GM23338 (cell line): ENCODE measurements around the gene GTF3C1. TPM values are rescaled to one million over a fixed set of nuclear protein-coding genes. Genes with fewer than 3 reads are reported as not detected.

Experiments used
- ATAC-seq: fragments of 200-7000 bp; cut with Tn5 transposase; 3 replicates; pipeline ENCODE4 v1.9.1; 2020
- DNase-seq: peaks from one replicate; pipeline ENCODE4 v3.0.0-alpha.2; 2015; ENCODE audit warnings: low spot score
- H2AFZ ChIP-seq: fragments of 200-600 bp; sonication (generic); 2 replicates; pipeline ENCODE4 v1.8.0; 2016; ENCODE audit warnings: antibody characterized with exemption, mild to moderate bottlenecking, moderate library complexity
- H3F3A ChIP-seq: fragments of 200-600 bp; sonication (generic); replicated peaks from 2 replicates; pipeline ENCODE4 v1.8.0; 2017; ENCODE audit warnings: antibody characterized with exemption, mixed run types, low read depth
- H3K27ac ChIP-seq: fragments of 200-600 bp; sonication (generic); 2 replicates; pipeline ENCODE4 v1.6.1; 2016; ENCODE audit warnings: low read depth
- H3K27me3 ChIP-seq: fragments of 200-600 bp; sonication (generic); 2 replicates; pipeline ENCODE4 v1.8.0; 2016; ENCODE audit warnings: mild to moderate bottlenecking, mixed run types, moderate library complexity; ENCODE audit not compliant: insufficient read depth
- H3K36me3 ChIP-seq: fragments of 200-600 bp; sonication (generic); 2 replicates; pipeline ENCODE4 v1.8.0; 2016; ENCODE audit warnings: mild to moderate bottlenecking; ENCODE audit not compliant: insufficient read depth
- H3K4me1 ChIP-seq: fragments of 200-600 bp; sonication (generic); 2 replicates; pipeline ENCODE4 v1.8.0; 2016; ENCODE audit warnings: mild to moderate bottlenecking, moderate library complexity; ENCODE audit not compliant: insufficient read depth
- H3K4me2 ChIP-seq: fragments of 200-600 bp; sonication (generic); 2 replicates; pipeline ENCODE4 v1.7.1; 2017; ENCODE audit warnings: mixed run types
- H3K4me3 ChIP-seq: fragments of 200-600 bp; sonication (generic); 2 replicates; pipeline ENCODE4 v1.6.1; 2016; ENCODE audit warnings: mixed run types
- H3K79me2 ChIP-seq: fragments of 200-600 bp; sonication (generic); replicated peaks from 2 replicates; pipeline ENCODE4 v1.8.0; 2017; ENCODE audit warnings: mild to moderate bottlenecking; ENCODE audit not compliant: insufficient read depth
- H3K9me2 ChIP-seq: fragments of 200-600 bp; sonication (generic); 2 replicates; pipeline ENCODE4 v1.8.0; 2017; ENCODE audit not compliant: insufficient read depth
- H4K20me1 ChIP-seq: fragments of 200-600 bp; sonication (generic); replicated peaks from 2 replicates; pipeline ENCODE4 v1.8.0; 2017; ENCODE audit warnings: mild to moderate bottlenecking; ENCODE audit not compliant: insufficient read depth
- H3K27ac Mint-ChIP-seq: 2 replicates; pipeline ENCODE4 v1.8.0; 2020; ENCODE audit warnings: inconsistent platforms, mild to moderate bottlenecking, moderate library complexity, mixed read lengths
- H3K27me3 Mint-ChIP-seq: 3 replicates; pipeline ENCODE4 v1.8.0; 2022; ENCODE audit warnings: low read depth, mild to moderate bottlenecking, moderate library complexity, mixed read lengths, inconsistent platforms; ENCODE audit not compliant: insufficient read depth, poor library complexity
- H3K36me3 Mint-ChIP-seq: 3 replicates; pipeline ENCODE4 v1.8.0; 2021; ENCODE audit warnings: low read depth, mild to moderate bottlenecking, inconsistent platforms, moderate library complexity, mixed read lengths
- H3K4me1 Mint-ChIP-seq: 3 replicates; pipeline ENCODE4 v1.8.0; 2020; ENCODE audit warnings: mild to moderate bottlenecking, inconsistent platforms, mixed read lengths
- H3K4me3 Mint-ChIP-seq: 3 replicates; pipeline ENCODE4 v1.8.0; 2021; ENCODE audit warnings: moderate library complexity, mild to moderate bottlenecking, inconsistent platforms, mixed read lengths
- H3K9me3 Mint-ChIP-seq: 3 replicates; pipeline ENCODE4 v1.8.0; 2020; ENCODE audit warnings: moderate library complexity, mild to moderate bottlenecking, inconsistent platforms, mixed read lengths
- CREB1 ChIP-seq: fragments of 250-450 bp; sonication (Bioruptor Pico); IDR thresholded peaks from 2 replicates; pipeline ENCODE4 v1.5.0; 2020; ENCODE audit warnings: low read depth, mild to moderate bottlenecking, moderate library complexity
- EZH2 ChIP-seq: fragments of 200-600 bp; sonication (generic); IDR thresholded peaks from one replicate; pipeline ENCODE4 v1.8.0; 2017; ENCODE audit warnings: antibody characterized with exemption, mild to moderate bottlenecking, low read depth; ENCODE audit not compliant: unreplicated experiment
- EZH2phosphoT487 ChIP-seq: fragments of 200-600 bp; sonication (generic); IDR thresholded peaks from one replicate; pipeline ENCODE4 v1.8.1; 2018; ENCODE audit warnings: antibody characterized with exemption; ENCODE audit not compliant: unreplicated experiment
- JUNB ChIP-seq: IDR thresholded peaks from one replicate; pipeline ENCODE4 v1.6.1; 2016; ENCODE audit warnings: antibody characterized with exemption; ENCODE audit not compliant: unreplicated experiment
- NANOG ChIP-seq: IDR thresholded peaks from 2 replicates; pipeline ENCODE4 v1.6.1; 2016; ENCODE audit warnings: antibody characterized with exemption, borderline replicate concordance
- POLR2AphosphoS5 ChIP-seq: IDR thresholded peaks from 2 replicates; pipeline ENCODE4 v1.6.1; 2016; ENCODE audit warnings: antibody characterized with exemption, low read depth
- STAT1 ChIP-seq: IDR thresholded peaks from one replicate; pipeline ENCODE4 v1.6.1; 2016; ENCODE audit warnings: antibody characterized with exemption; ENCODE audit not compliant: unreplicated experiment
- ZNF114 ChIP-seq: fragments of 250-450 bp; sonication (Bioruptor Pico); IDR thresholded peaks from 2 replicates; pipeline ENCODE4 v1.5.0; 2020; ENCODE audit warnings: mild to moderate bottlenecking, moderate library complexity
- ZNF331 ChIP-seq: fragments of 250-450 bp; sonication (Bioruptor Pico); IDR thresholded peaks from 2 replicates; pipeline ENCODE4 v1.5.0; 2020; ENCODE audit warnings: low read depth, mild to moderate bottlenecking, moderate library complexity
- polyA plus RNA-seq: library from polyadenylated mRNA; unstranded; fragments of >200 nt; fragmentation: Nextera tagmentation; extraction: Ambion mirVana; gene quantifications from 2 replicates; pipeline ENCODE4 v1.2.1, GENCODE V29; 2016
- total RNA-seq: library from RNA; depleted of rRNA; stranded (reverse); fragments of >200 nt; shearing (Covaris generic); gene quantifications from 2 replicates; pipeline ENCODE4 v1.2.3, GENCODE V29; 2014
- TF ChIP-seq, protein P1 (sequence below): fragments of 250-450 bp; sonication (Bioruptor Pico); IDR thresholded peaks from 2 replicates; pipeline ENCODE4 v1.5.0; 2020; ENCODE audit warnings: mild to moderate bottlenecking, moderate library complexity
- TF ChIP-seq, protein P2 (sequence below): IDR thresholded peaks from 2 replicates; pipeline ENCODE4 v1.6.1; 2016; ENCODE audit warnings: antibody characterized with exemption
- TF ChIP-seq, protein P3 (sequence below), 2 experiments: fragments of 200-600 bp in 1 of 2; sonication (generic) in 1 of 2; conservative IDR thresholded peaks; 2 replicates each; pipeline versions ENCODE4 v1.5.1 to v1.6.1; 2016 to 2017; ENCODE audit warnings: antibody characterized with exemption in 2 of 2, low read depth in 2 of 2, mild to moderate bottlenecking in 2 of 2, moderate library complexity in 1 of 2
- TF ChIP-seq, protein P4 (sequence below): IDR thresholded peaks from one replicate; pipeline ENCODE4 v1.6.1; 2018; ENCODE audit warnings: antibody characterized with exemption; ENCODE audit not compliant: unreplicated experiment

GTF3C1 gene
- total and polyA plus RNA-seq, 2 experiments from 2014 or later, result 78.5 to 138 TPM

DNA sequence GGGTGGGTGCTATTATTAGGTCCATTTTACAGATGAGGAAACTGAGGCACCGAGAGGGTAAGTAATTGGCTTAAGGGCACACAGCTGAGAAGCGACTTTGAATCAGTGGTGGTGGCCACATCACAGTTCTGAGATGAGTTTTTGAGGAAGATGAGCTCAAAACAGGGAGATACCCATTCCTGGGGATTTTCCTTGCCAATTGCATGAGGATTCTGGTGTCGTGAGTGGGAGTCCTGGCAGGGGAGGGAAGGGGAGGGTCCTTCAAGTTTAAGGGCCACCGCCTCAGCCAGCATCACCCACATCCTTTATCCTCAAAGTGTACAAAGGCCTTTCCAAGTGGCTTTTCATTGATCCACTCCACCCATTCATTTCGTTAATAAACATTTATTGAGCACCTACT, 102.4 kb downstream of the GTF3C1 start:
- Histone ChIP-seq H3K4me3 (no peak overlapping the region), H3K4me2 (no peak overlapping the region), H3K27me3 (no peaks in the 10 kb centered on the region), H3K79me2 (no peaks in the 10 kb centered on the region), H4K20me1 (no peaks in the 10 kb centered on the region), H2AFZ (no peak overlapping the region), H3K27ac (no peak overlapping the region), H3F3A (no peaks in the 10 kb centered on the region), H3K36me3 (no peaks in the 10 kb centered on the region), H3K4me1 (no peaks in the 10 kb centered on the region), H3K9me2 (no peaks in the 10 kb centered on the region)
- no peak overlapping the region for H3K27ac Mint-ChIP-seq
- peaks cover 7% of the 10 kb centered on the region for H3K27me3 Mint-ChIP-seq
- no peak overlapping the region for H3K4me3 Mint-ChIP-seq
- ATAC-seq, result no peak
- TF ChIP-seq EZH2 (no peak), ZNF331 (CRISPR knock-in tag) (no peak), EZH2phosphoT487 (no peak), JUNB (no peak), POLR2AphosphoS5 (no peak), ZNF114 (CRISPR knock-in tag) (no peak), NANOG (no peak), STAT1 (no peak), CREB1 (CRISPR knock-in tag) (no peak)
- TF ChIP-seq, protein P1, sequence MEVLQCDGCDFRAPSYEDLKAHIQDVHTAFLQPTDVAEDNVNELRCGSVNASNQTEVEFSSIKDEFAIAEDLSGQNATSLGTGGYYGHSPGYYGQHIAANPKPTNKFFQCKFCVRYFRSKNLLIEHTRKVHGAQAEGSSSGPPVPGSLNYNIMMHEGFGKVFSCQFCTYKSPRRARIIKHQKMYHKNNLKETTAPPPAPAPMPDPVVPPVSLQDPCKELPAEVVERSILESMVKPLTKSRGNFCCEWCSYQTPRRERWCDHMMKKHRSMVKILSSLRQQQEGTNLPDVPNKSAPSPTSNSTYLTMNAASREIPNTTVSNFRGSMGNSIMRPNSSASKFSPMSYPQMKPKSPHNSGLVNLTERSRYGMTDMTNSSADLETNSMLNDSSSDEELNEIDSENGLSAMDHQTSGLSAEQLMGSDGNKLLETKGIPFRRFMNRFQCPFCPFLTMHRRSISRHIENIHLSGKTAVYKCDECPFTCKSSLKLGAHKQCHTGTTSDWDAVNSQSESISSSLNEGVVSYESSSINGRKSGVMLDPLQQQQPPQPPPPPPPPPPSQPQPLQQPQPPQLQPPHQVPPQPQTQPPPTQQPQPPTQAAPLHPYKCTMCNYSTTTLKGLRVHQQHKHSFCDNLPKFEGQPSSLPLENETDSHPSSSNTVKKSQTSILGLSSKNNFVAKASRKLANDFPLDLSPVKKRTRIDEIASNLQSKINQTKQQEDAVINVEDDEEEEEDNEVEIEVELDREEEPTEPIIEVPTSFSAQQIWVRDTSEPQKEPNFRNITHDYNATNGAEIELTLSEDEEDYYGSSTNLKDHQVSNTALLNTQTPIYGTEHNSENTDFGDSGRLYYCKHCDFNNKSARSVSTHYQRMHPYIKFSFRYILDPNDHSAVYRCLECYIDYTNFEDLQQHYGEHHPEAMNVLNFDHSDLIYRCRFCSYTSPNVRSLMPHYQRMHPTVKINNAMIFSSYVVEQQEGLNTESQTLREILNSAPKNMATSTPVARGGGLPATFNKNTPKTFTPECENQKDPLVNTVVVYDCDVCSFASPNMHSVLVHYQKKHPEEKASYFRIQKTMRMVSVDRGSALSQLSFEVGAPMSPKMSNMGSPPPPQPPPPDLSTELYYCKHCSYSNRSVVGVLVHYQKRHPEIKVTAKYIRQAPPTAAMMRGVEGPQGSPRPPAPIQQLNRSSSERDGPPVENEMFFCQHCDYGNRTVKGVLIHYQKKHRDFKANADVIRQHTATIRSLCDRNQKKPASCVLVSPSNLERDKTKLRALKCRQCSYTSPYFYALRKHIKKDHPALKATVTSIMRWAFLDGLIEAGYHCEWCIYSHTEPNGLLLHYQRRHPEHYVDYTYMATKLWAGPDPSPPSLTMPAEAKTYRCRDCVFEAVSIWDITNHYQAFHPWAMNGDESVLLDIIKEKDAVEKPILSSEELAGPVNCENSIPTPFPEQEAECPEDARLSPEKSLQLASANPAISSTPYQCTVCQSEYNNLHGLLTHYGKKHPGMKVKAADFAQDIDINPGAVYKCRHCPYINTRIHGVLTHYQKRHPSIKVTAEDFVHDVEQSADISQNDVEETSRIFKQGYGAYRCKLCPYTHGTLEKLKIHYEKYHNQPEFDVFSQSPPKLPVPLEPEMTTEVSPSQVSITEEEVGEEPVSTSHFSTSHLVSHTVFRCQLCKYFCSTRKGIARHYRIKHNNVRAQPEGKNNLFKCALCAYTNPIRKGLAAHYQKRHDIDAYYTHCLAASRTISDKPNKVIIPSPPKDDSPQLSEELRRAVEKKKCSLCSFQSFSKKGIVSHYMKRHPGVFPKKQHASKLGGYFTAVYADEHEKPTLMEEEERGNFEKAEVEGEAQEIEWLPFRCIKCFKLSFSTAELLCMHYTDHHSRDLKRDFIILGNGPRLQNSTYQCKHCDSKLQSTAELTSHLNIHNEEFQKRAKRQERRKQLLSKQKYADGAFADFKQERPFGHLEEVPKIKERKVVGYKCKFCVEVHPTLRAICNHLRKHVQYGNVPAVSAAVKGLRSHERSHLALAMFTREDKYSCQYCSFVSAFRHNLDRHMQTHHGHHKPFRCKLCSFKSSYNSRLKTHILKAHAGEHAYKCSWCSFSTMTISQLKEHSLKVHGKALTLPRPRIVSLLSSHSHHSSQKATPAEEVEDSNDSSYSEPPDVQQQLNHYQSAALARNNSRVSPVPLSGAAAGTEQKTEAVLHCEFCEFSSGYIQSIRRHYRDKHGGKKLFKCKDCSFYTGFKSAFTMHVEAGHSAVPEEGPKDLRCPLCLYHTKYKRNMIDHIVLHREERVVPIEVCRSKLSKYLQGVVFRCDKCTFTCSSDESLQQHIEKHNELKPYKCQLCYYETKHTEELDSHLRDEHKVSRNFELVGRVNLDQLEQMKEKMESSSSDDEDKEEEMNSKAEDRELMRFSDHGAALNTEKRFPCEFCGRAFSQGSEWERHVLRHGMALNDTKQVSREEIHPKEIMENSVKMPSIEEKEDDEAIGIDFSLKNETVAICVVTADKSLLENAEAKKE (CRISPR knock-in tag), result no peak
- TF ChIP-seq, protein P2, sequence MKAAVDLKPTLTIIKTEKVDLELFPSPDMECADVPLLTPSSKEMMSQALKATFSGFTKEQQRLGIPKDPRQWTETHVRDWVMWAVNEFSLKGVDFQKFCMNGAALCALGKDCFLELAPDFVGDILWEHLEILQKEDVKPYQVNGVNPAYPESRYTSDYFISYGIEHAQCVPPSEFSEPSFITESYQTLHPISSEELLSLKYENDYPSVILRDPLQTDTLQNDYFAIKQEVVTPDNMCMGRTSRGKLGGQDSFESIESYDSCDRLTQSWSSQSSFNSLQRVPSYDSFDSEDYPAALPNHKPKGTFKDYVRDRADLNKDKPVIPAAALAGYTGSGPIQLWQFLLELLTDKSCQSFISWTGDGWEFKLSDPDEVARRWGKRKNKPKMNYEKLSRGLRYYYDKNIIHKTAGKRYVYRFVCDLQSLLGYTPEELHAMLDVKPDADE, result no peak
- TF ChIP-seq, protein P3, sequence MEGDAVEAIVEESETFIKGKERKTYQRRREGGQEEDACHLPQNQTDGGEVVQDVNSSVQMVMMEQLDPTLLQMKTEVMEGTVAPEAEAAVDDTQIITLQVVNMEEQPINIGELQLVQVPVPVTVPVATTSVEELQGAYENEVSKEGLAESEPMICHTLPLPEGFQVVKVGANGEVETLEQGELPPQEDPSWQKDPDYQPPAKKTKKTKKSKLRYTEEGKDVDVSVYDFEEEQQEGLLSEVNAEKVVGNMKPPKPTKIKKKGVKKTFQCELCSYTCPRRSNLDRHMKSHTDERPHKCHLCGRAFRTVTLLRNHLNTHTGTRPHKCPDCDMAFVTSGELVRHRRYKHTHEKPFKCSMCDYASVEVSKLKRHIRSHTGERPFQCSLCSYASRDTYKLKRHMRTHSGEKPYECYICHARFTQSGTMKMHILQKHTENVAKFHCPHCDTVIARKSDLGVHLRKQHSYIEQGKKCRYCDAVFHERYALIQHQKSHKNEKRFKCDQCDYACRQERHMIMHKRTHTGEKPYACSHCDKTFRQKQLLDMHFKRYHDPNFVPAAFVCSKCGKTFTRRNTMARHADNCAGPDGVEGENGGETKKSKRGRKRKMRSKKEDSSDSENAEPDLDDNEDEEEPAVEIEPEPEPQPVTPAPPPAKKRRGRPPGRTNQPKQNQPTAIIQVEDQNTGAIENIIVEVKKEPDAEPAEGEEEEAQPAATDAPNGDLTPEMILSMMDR (conservative IDR thresholded peaks at IDR 0.05; ENCODE audit: low read depth in 2 of 2), result no peak
- TF ChIP-seq, protein P4, sequence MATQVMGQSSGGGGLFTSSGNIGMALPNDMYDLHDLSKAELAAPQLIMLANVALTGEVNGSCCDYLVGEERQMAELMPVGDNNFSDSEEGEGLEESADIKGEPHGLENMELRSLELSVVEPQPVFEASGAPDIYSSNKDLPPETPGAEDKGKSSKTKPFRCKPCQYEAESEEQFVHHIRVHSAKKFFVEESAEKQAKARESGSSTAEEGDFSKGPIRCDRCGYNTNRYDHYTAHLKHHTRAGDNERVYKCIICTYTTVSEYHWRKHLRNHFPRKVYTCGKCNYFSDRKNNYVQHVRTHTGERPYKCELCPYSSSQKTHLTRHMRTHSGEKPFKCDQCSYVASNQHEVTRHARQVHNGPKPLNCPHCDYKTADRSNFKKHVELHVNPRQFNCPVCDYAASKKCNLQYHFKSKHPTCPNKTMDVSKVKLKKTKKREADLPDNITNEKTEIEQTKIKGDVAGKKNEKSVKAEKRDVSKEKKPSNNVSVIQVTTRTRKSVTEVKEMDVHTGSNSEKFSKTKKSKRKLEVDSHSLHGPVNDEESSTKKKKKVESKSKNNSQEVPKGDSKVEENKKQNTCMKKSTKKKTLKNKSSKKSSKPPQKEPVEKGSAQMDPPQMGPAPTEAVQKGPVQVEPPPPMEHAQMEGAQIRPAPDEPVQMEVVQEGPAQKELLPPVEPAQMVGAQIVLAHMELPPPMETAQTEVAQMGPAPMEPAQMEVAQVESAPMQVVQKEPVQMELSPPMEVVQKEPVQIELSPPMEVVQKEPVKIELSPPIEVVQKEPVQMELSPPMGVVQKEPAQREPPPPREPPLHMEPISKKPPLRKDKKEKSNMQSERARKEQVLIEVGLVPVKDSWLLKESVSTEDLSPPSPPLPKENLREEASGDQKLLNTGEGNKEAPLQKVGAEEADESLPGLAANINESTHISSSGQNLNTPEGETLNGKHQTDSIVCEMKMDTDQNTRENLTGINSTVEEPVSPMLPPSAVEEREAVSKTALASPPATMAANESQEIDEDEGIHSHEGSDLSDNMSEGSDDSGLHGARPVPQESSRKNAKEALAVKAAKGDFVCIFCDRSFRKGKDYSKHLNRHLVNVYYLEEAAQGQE, result no peak
- no peaks in the 10 kb centered on the region; the same call in 2 of the 3 replicates for H3K4me1 Mint-ChIP-seq
- peaks cover 14% of the 10 kb centered on the region for H3K36me3 Mint-ChIP-seq
- peaks cover 42% of the 10 kb centered on the region for H3K9me3 Mint-ChIP-seq
- no peak for DNase-seq
